ENCODE data around the gene USP20. TPM values are rescaled to one million over a fixed set of nuclear protein-coding genes. Genes with fewer than 3 reads are reported as not detected.

USP20 gene
- total RNA-seq, 2 experiments from 2014 or later, result 14.4 to 24.1 TPM

GRCh38 chr9:129887334-129888292, 52.4 kb downstream of the USP20 start:
- TF ChIP-seq CTCF (conservative IDR thresholded peaks at IDR 0.05; ENCODE audit: low read length) (peak; percentile 66), EZH2phosphoT487 (IDR thresholded peaks at IDR 0.05; ENCODE audit: borderline replicate concordance, low read depth, low read length) (no peak)
- Histone ChIP-seq H3K27ac (ENCODE audit: low read depth, low read length, poor library complexity, severe bottlenecking) (peak overlapping the region; percentile 93), H3K36me3 (ENCODE audit: insufficient read depth, low read length) (peaks cover 41% of the 10 kb centered on the region), H3K4me1 (ENCODE audit: insufficient read depth, low read length, poor library complexity, severe bottlenecking) (peaks cover 85% of the 10 kb centered on the region), H3K4me3 (ENCODE audit: low read depth, low read length, poor library complexity, severe bottlenecking) (peak overlapping the region; percentile 66), H3K9me2 (ENCODE audit: insufficient read depth, low read length) (no peaks in the 10 kb centered on the region), H2AFZ (ENCODE audit: low read length) (no peak overlapping the region; the same call in 1 of the 2 replicates), H4K20me1 (ENCODE audit: insufficient read depth, low read length) (0 out of 2 replicates have a peak, but pooled peaks cover 6% of the 10 kb centered on the region), H3K4me2 (ENCODE audit: low read length) (peak overlapping the region; percentile 95), H3K79me2 (ENCODE audit: insufficient read depth, low read depth, low read length) (peaks cover 14% of the 10 kb centered on the region; the same call in 1 of the 2 replicates), H3K9me3 (ENCODE audit: low read length) (peaks cover 4% of the 10 kb centered on the region; the same call in 1 of the 2 replicates)
- ChIA-PET POLR2A (interaction anchor here (0.7 to 2.9 kb wide), 13 partner anchors 61 to 169 kb away, joined by 3 to 17 read pairs (median 6); partner anchors contain the start of gene GPR107), CTCF (ENCODE audit: unreplicated experiment) (interaction anchor here (0.5 to 0.6 kb wide), 2 partner anchors 146 to 181 kb away, joined by 4 to 6 read pairs; no protein-coding TSS in a partner anchor)
- BruUV-seq (replicated peaks), result TSS peak; percentile 63
- peak; percentile 49 for DNase-seq (ENCODE audit: low spot score)
- intact Hi-C loops (cut with micrococcal nuclease; ENCODE audit: unreplicated experiment), result loop anchor here (1.0 to 2.0 kb wide), 2 partner anchors 101 to 154 kb away; no protein-coding TSS in a partner anchor

- peaks cover 93% of the 10 kb centered on the region for H3K4me1 ChIP-seq (ENCODE audit: insufficient read depth, low read length, poor library complexity, severe bottlenecking)
- peak overlapping the region; percentile 95 for H3K4me2 ChIP-seq (ENCODE audit: low read length)
- peak overlapping the region; percentile 66 for H3K4me3 ChIP-seq (ENCODE audit: low read depth, low read length, poor library complexity, severe bottlenecking)
- no peak overlapping the region; the same call in 1 of the 2 replicates for H2AFZ ChIP-seq (ENCODE audit: low read length)
- intact Hi-C loops (cut with micrococcal nuclease; ENCODE audit: unreplicated experiment), result loop anchor here (1.0 to 2.0 kb wide), 2 partner anchors 100 to 153 kb away; no protein-coding TSS in a partner anchor
- ChIA-PET CTCF (ENCODE audit: unreplicated experiment) (interaction anchor here (0.6 kb wide), 1 partner anchor 180 kb away, joined by 4 read pairs; no protein-coding TSS in a partner anchor), POLR2A (interaction anchor here (0.7 to 2.9 kb wide), 13 partner anchors 10 to 165 kb away, joined by 3 to 17 read pairs (median 6); partner anchors contain the start of gene GPR107)
- peak overlapping the region; percentile 93 for H3K27ac ChIP-seq (ENCODE audit: low read depth, low read length, poor library complexity, severe bottlenecking)
- peak; percentile 98 for DNase-seq (ENCODE audit: low spot score)
- no peak for TF ChIP-seq EZH2phosphoT487 (IDR thresholded peaks at IDR 0.05; ENCODE audit: borderline replicate concordance, low read depth, low read length)
- no peak for TF ChIP-seq CTCF (conservative IDR thresholded peaks at IDR 0.05; ENCODE audit: low read length)
- 0 out of 2 replicates have a peak, but pooled peaks cover 6% of the 10 kb centered on the region for H4K20me1 ChIP-seq (ENCODE audit: insufficient read depth, low read length)
- no TSS peak for BruUV-seq (replicated peaks)
- peaks cover 14% of the 10 kb centered on the region; the same call in 1 of the 2 replicates for H3K79me2 ChIP-seq (ENCODE audit: insufficient read depth, low read depth, low read length)
- peaks cover 4% of the 10 kb centered on the region; the same call in 1 of the 2 replicates for H3K9me3 ChIP-seq (ENCODE audit: low read length)
- no peaks in the 10 kb centered on the region for H3K9me2 ChIP-seq (ENCODE audit: insufficient read depth, low read length)
- peaks cover 49% of the 10 kb centered on the region for H3K36me3 ChIP-seq (ENCODE audit: insufficient read depth, low read length)
Measured at GRCh38 chr9:129888293-129889121, 53.2 kb downstream of the USP20 start.

Measured in OCI-LY7 (cell line).